Effector CD4-positive, alpha-beta T cell (primary cell): ENCODE data around the gene PEAK3.
"Not testable (repeated sequence)": the region's sequence is repeated elsewhere in the genome, so short reads cannot be mapped to it uniquely, and the experiment has no call there.

Source experiments
- DNase-seq: peaks from one replicate; pipeline ENCODE4 v3.0.0-alpha.2; 2020

The PEAK3 gene

GRCh38 chr19:2288818-2289713, 7.1 kb upstream of the PEAK3 start:
- DNase-seq: no peak

DNA sequence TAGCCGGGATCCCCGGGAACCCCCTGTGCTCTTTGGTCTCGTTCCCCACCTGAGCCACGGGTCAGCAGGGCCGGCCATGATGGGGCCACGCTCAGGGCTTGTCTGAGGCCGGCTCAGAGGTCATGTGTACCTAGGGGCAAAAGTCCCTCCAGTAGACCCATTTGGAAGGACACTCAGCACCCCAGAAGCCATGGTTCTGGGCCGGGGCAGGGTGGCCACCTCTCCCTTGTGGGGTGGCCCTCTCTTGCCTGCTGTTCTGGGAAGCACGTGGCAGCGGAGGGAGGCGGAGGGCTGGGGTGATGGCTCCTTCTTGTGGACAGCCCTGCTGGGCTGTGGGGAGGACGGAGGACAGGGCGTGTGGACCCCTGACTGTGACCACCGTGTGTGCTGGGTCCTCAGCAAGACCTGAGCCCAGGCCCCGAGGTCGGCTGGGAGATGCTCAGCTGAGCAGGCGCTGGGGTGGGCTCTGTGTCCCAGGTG, 6.4 kb upstream of the PEAK3 start:
- no peak for DNase-seq

- no peak for DNase-seq
These were observed 5.8 kb upstream of the PEAK3 start for GRCh38 chr19:2287585-2288337.

DNA sequence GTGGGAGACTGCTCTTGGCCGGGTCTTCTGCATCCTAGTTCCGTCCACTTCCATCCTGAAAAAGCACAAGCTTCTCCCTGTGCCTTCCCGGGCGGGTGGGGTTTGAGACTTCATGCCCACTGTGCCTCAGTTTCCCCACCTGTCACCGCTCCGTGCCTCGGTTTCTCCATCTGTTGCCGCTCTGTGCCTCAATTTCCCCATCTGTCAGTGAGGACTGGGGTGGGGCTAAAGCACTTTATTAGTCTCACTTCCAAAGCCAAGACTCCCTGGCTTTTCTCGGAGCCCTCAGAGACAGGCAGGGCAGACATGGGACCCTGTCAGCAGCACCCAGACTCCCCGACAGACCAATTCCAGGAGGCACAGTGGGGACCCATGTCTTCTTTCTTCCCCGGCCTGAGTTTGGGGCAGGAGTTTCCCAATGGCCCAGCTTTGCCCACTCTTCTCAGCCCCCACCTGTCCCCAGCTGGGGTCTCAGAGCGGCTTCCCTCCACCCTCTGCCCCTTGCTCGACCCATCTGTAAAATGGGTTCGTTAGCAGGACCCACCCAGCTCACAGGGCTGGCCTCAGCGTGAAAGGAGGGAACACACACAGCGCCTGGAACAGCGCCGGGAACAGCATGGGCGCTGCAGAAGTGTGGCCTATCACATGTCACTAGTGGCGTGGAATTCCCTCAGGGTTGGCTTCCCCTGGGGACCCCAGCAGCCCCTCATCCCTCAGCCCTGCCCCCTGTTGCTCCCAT, 4.6 kb upstream of the PEAK3 start:
- no peak for DNase-seq

GRCh38 chr19:2283835-2284507, 2.0 kb upstream of the PEAK3 start:
- no peak for DNase-seq

DNA sequence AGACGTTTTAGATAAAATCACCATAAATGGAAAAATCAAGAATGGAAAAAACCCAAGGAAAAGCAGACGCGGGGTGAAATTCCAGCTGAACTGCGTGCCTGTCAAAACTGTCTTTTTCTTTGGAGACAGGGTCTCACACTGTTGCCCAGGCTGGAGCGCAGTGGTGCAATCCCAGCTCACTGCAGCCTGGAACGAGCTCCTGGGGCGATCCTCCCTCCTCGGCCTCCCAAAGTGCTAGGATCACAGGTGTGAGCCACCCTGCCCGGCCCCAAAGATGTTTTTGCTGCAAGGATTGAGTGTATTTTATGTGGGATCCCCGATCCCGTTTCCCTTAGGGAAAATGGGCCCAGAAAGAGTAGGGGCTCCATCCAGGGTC, 875 bp upstream of the PEAK3 start:
- no peak for DNase-seq

DNA sequence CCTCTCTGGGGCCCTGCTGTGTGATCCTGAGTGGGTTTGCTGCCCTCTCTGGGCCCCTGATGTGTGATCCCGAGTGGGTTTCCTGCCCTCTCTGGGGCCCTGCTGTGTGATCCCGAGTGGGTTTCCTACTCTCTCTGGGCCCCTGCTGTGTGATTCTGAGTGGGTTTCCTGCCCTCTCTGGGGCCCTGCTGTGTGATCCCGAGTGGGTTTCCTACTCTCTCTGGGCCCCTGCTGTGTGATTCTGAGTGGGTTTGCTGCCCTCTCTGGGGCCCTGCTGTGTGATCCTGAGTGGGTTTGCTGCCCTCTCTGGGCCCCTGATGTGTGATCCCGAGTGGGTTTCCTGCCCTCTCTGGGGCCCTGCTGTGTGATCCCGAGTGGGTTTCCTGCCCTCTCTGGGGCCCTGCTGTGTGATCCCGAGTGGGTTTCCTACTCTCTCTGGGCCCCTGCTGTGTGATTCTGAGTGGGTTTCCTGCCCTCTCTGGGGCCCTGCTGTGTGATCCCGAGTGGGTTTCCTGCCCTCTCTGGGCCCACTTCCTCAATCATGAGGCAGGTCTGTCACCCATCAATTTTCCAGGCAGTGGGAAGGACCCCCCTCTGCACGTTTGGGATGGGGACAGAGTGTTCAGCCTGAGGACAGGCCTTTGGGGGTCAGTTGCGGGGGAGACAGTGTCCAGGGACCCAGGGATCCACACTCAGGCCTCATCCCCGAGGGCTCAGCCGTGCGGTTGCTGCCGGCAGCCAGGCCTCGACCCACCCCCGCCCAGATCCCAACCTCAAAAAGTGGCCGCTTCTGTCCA, 512 bp downstream of the PEAK3 start:
- not testable (repeated sequence) for DNase-seq

DNA sequence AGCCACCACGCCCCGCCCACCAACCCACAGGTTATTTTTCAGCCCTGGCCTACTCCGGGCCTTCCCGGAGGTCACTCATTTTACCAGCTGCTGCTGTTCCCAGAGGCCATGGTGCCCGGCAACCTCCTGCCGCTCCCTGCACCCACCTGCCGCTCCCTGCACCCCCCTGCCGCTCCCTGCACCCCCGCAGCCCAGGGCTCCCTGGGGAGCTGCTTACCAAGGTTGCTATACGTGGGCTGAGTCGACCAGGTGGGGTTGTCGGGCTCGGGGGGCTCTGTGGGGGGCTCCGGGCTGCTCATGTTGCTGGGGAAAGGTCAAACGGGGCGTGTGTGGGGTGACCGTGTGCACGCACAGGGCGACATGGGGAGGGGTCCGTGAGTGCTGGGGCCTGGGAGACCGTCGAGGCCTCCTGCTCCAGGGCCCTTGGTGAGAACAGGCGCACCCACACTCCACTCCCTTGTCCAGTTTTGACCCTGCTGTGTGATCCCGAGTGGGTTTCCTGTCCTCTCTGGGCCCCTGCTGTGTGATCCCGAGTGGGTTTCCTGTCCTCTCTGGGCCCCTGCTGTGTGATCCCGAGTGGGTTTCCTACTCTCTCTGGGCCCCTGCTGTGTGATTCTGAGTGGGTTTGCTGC, 1.2 kb downstream of the PEAK3 start:
- DNase-seq: no peak

GRCh38 chr19:2278459-2279158, 3.4 kb downstream of the PEAK3 start:
- no peak for DNase-seq

DNA sequence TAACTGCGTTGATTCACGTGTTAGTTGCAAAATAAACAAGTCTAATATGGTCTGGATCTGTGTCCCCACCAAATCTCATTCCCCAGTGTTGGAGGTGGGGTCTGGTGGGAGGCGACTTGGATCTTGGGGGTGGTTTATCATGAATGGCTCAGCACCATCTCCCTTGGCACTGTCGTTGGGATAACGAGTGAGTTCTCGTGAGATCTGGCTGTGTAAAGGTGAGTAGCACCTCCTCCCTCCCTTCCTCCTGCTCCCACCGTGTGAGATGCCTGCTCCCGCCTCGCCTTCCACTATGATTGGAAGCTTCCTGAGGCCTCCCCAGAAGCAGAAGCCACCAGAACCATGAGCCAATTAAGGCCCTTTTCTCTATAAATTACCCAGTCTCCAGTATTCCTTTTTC, 4.8 kb downstream of the PEAK3 start:
- no peak for DNase-seq

DNA sequence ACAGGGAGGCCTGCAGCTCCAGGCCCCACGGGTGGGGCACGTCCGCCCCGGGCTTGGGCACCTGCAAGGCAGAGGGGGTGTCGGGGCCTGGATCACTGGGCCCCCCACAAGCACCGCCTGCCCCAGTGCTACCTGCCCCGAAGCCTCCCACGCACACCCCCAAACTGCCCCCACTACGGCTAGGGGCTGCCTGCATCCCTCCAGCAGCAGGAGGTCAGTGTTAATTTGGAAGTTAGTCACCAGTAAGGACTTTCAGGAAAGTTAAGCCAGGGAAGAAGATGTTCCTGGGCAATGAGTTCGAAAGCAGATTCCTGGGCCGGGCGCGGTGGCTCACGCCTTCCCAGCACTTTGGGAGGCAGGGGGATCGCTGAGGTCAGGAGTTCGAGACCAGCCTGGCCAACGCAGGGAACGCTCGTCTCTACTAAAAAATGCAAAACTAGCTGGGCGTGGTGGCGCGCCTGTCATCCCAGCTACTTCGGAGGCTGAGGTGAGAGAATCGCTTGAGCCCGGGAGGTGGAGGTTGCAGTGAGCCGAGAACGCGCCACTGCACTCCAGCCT, 5.5 kb downstream of the PEAK3 start:
- no peak for DNase-seq

DNA sequence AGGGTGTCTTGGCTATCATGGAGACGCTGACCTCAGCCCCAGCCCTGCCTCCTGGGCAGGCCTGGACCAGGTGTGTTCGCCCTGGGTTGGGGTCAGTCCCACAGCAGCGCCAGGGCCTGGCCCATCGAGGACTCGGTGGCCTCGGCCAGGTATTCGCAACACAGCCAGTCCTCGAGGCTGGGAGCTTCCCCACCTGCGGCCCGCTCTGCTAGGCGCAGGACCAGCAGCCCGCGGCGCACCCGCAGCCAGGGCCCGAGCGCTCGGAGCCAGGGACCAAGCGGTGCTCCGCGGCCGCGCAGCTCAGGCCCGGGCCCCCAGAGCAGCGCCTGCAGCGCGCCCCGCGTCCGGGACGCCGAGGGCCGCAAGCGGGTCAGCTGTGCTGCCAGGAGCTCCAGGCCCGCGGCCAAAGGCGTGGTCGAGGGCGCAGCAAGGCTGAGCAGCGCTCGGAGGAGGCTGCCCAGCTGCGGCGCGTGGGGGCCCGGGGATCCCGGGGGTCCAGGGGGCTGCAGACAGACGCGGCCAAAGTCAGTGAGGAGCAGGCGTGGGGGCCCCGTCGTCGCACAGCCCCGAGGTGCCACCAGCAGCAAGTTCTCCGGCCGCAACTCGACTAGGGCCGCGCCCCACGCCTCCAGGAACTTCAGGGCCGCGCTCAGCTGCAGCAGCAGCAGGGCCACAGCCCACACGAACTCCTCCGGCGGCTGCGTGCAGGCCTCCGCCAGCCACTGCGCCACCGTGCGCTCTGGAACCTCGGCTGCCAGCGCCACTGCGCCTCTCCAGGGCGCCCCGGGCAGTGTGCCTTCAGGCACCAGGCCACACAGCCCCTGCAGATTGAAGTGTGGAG, 6.2 kb downstream of the PEAK3 start:
- DNase-seq: no peak

DNA sequence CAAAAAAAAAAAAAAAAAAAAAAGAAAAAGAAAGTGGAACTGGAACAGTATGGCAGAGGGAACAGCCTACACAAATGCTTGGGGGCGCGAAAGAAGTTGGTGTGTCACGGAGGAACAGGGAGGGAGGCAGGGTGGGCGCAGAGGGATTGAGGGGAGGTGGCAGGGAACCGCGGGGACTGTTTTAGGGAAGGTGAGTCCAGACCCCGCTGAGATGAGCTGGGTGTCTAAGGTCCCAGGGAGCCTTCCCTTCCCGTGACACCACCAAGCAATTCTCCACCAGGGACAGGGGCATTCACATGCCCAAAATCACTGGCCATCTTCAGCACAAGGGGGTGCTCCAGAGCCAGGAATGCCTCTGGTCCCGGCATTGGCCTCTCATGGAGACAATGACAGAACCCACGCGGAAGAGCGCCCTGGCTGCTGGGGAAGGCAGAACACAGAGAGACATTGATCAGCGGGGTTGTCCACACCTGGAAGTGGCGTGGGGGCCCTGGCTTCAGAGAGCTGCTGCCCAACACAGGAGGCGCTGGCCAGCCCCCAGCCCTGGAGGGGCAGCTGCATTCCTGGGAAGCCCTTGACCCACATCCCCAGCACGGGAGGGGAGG, 6.9 kb downstream of the PEAK3 start:
- no peak for DNase-seq

- no peak for DNase-seq
These were observed 7.7 kb downstream of the PEAK3 start for GRCh38 chr19:2274185-2274711.

DNA sequence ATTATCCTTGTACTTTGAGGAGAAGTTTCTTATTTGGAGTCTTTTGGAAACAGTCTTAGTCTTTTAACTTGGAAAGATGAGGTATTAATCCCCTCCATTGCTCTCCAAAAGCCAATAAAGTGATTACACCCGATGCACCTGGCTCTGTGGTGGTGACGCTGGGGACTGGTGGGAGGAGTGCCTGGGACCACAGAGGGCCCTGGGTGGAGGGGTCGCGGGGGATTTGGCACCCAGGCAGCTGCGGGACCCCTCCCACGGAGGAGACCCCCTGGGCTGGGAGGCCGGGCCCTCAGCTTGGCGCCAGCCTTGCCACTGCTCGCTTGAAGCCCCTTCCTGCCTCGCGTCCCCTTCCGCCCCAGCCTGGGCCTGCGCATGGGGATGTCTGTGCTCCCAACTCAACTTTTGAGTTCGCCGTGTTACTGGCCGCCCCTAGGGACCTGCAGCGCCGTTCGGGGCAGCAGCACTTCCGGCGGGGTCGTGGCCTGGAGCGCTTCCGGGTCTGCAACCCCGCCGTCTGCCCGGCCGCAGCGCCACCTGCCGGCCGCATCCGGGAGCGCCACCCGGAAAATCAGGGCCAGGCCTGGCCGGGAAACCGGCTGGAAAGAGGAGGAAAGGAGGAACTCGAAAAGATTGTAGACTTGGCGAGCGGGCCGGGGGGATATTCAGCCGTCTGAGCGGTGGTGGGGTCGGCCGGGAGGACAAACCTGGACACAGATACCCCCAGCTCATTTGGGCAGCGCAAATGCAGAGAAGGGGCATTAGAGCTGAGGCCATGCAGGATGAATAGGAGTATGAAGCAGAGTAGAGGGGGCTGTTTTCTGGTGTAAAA, 8.4 kb downstream of the PEAK3 start:
- DNase-seq: peak; percentile 73

DNA sequence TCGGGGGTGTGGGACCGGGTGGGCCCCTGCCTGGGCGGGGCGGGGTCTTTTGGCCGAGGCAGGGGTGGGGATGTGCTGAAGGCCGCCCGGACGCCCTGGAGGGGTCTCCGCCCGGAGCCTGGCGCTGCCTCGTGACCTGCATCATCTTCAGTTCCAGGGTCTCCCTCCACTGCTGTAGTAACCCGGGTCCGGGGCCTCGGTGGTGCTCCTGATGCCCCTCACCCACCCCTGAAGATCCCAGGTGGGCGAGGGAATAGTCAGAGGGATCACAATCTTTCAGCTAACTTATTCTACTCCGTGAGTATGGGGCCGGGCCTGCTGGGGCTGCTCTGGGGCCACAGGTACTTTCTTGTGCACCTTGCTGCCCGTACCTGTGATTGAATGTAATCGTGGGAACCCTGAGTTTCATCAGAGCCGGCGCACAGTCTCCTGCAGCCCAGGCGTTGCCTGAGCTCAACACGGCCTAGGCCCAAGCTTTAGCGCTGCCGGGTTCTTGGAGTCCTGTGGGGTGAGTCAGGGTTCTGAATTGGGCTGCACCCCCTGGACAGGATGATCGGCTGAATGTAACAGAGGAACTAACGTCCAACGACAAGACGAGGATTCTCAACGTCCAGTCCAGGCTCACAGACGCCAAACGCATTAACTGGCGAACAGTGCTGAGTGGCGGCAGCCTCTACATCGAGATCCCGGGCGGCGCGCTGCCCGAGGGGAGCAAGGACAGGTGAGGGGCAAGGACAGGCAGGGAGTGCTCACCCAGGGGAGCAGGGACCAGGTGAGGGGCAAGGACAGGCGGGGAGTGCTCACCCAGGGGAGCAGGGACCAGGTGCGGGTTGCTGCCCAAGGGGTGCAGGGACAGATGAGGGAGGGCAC, 10.5 kb downstream of the PEAK3 start:
- DNase-seq: no peak
